ENCODE data around the gene C1orf141.

- no peak for TF ChIP-seq POLR2A (IDR thresholded peaks at IDR 0.05; ENCODE audit: low read depth)
- TF ChIP-seq CTCF (IDR thresholded peaks at IDR 0.05): no peak
- no peak for TF ChIP-seq EP300 (IDR thresholded peaks at IDR 0.05)
These were observed 46.3 kb downstream of the C1orf141 start for GRCh38 chr1:67088440-67088839.
